ENCODE results near the gene PFDN4.

The PFDN4 gene

GRCh38 chr20:54173653-54174456 lies 34.0 kb upstream of the PFDN4 start, which contains the start of gene CYP24A1:
Gene CYP24A1 (minus strand): TSS chr20:54173986. CDS start chr20:54173579, 407 bp downstream.
- no peak within 1 kb of the TSS for H3K4me2 ChIP-seq (ENCODE audit: low read length)
- no peaks in the 10 kb centered on the region for H3K79me2 ChIP-seq
- no peaks in the 10 kb centered on the region for H3K9me3 ChIP-seq (ENCODE audit: control insufficient read depth, low read length)
- H3K27ac ChIP-seq = no peak within 1 kb of the TSS
- H3K27me3 ChIP-seq (ENCODE audit: control insufficient read depth, insufficient read depth, low read length) = peaks cover 11% of the 10 kb centered on the region
- H3K36me3 ChIP-seq (ENCODE audit: control insufficient read depth, insufficient read depth, low read length) = no peaks in the 10 kb centered on the region
- TF ChIP-seq CTCF (IDR thresholded peaks at IDR 0.05) = no peak
- no peaks in the 10 kb centered on the region for H3K4me1 ChIP-seq
- no peak within 1 kb of the TSS for H3K4me3 ChIP-seq (ENCODE audit: low read depth, low read length)
- no peak within 1 kb of the TSS for H2AFZ ChIP-seq
- H3K9ac ChIP-seq = no peak within 1 kb of the TSS

GRCh38 chr20:54174457-54175175 lies 33.3 kb upstream of the PFDN4 start:
- Histone ChIP-seq H3K79me2 (no peaks in the 10 kb centered on the region), H3K4me3 (ENCODE audit: low read depth, low read length) (no peak overlapping the region), H3K27ac (no peak overlapping the region), H2AFZ (no peak overlapping the region), H3K9ac (no peak overlapping the region), H3K27me3 (ENCODE audit: control insufficient read depth, insufficient read depth, low read length) (peaks cover 11% of the 10 kb centered on the region), H3K9me3 (ENCODE audit: control insufficient read depth, low read length) (no peaks in the 10 kb centered on the region), H3K4me2 (ENCODE audit: low read length) (no peak overlapping the region), H3K4me1 (no peaks in the 10 kb centered on the region), H3K36me3 (ENCODE audit: control insufficient read depth, insufficient read depth, low read length) (no peaks in the 10 kb centered on the region)
- TF ChIP-seq CTCF (IDR thresholded peaks at IDR 0.05) = no peak

GRCh38 chr20:54176610-54177009 lies 31.3 kb upstream of the PFDN4 start:
- no peaks in the 10 kb centered on the region for H3K36me3 ChIP-seq (ENCODE audit: control insufficient read depth, insufficient read depth, low read length)
- TF ChIP-seq CTCF (IDR thresholded peaks at IDR 0.05) = no peak
- no peak overlapping the region for H2AFZ ChIP-seq
- H3K4me3 ChIP-seq (ENCODE audit: low read depth, low read length) = no peak overlapping the region
- H3K27me3 ChIP-seq (ENCODE audit: control insufficient read depth, insufficient read depth, low read length) = peaks cover 11% of the 10 kb centered on the region
- no peak overlapping the region for H3K4me2 ChIP-seq (ENCODE audit: low read length)
- no peak overlapping the region for H3K9ac ChIP-seq
- H3K4me1 ChIP-seq = no peaks in the 10 kb centered on the region
- no peak overlapping the region for H3K27ac ChIP-seq
- H3K9me3 ChIP-seq (ENCODE audit: control insufficient read depth, low read length) = no peaks in the 10 kb centered on the region
- H3K79me2 ChIP-seq = no peaks in the 10 kb centered on the region

- Histone ChIP-seq H3K27ac (no peak overlapping the region), H3K4me3 (ENCODE audit: low read depth, low read length) (no peak overlapping the region), H2AFZ (no peak overlapping the region), H3K4me2 (ENCODE audit: low read length) (no peak overlapping the region), H3K9me3 (ENCODE audit: control insufficient read depth, low read length) (no peaks in the 10 kb centered on the region), H3K27me3 (ENCODE audit: control insufficient read depth, insufficient read depth, low read length) (peaks cover 11% of the 10 kb centered on the region), H3K4me1 (no peaks in the 10 kb centered on the region), H3K36me3 (ENCODE audit: control insufficient read depth, insufficient read depth, low read length) (no peaks in the 10 kb centered on the region), H3K9ac (no peak overlapping the region), H3K79me2 (no peaks in the 10 kb centered on the region)
- TF ChIP-seq CTCF (IDR thresholded peaks at IDR 0.05) = no peak
Measured at GRCh38 chr20:54177378-54177777, 30.5 kb upstream of the PFDN4 start.
